ENCODE data around the gene SDCBP2.

The SDCBP2 gene

GRCh38 chr20:1367479-1367878 is 38.5 kb upstream of the SDCBP2 start:
- no peak for TF ChIP-seq CTCF (IDR thresholded peaks at IDR 0.05; ENCODE audit: insufficient read depth, low read length, poor library complexity, severe bottlenecking)
- Histone ChIP-seq H3K4me3 (replicated peaks; ENCODE audit: low read depth, low read length) (no peak overlapping the region), H3K27me3 (replicated peaks; ENCODE audit: control insufficient read depth, insufficient read depth, low read length) (no peaks in the 10 kb centered on the region), H3K36me3 (ENCODE audit: control insufficient read depth, insufficient read depth, low read length) (peaks cover 16% of the 10 kb centered on the region)
- no peak for DNase-seq (ENCODE audit: extremely low read depth, insufficient read length)

DNA sequence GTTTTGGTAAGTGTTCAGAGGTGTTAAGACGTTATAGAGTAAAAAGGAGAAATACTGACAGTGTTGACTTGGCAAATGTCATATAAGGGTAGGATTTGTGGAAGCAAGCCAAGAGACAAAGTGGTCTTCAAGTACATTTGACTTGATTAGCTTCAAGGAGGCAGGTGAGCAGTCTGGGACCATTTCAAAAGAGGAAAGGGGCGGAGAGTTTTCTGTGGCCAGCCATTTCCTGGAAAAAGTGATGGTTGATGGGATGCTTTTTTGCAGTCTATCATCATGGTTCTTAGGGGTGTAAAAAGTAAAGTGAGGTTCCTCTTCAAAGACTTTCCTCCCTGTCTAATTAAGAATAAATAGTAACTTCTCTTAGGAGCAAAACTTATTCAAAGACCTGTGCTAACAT is 35.2 kb upstream of the SDCBP2 start:
- Histone ChIP-seq H3K27me3 (replicated peaks; ENCODE audit: control insufficient read depth, insufficient read depth, low read length) (no peaks in the 10 kb centered on the region), H3K4me3 (replicated peaks; ENCODE audit: low read depth, low read length) (no peak overlapping the region), H3K36me3 (ENCODE audit: control insufficient read depth, insufficient read depth, low read length) (peaks cover 16% of the 10 kb centered on the region)
- no peak for DNase-seq (ENCODE audit: extremely low read depth, insufficient read length)
- no peak for TF ChIP-seq CTCF (IDR thresholded peaks at IDR 0.05; ENCODE audit: insufficient read depth, low read length, poor library complexity, severe bottlenecking)

DNA sequence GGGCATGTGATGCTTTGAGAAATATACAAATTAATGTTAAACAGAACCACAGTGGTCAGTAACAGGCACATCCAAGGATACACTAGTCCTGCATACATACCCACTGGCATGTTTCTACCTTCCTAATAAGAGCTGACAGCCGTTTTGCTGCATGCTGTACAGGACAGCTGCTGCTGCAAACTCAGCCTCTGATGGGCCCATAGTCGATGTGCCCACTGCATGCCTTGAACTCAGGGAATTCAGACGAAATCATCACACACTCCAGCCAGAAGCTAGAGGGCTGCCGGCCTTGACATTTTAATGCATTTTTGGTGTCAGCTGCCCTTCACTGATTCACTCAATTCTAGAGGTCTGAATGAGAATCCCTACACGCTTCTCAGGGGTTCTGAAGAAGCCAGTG is 34.6 kb upstream of the SDCBP2 start:
- no peak for DNase-seq (ENCODE audit: extremely low read depth, insufficient read length)
- no peaks in the 10 kb centered on the region for H3K27me3 ChIP-seq (replicated peaks; ENCODE audit: control insufficient read depth, insufficient read depth, low read length)
- peaks cover 16% of the 10 kb centered on the region for H3K36me3 ChIP-seq (ENCODE audit: control insufficient read depth, insufficient read depth, low read length)
- no peak overlapping the region for H3K4me3 ChIP-seq (replicated peaks; ENCODE audit: low read depth, low read length)
- no peak for TF ChIP-seq CTCF (IDR thresholded peaks at IDR 0.05; ENCODE audit: insufficient read depth, low read length, poor library complexity, severe bottlenecking)

DNA sequence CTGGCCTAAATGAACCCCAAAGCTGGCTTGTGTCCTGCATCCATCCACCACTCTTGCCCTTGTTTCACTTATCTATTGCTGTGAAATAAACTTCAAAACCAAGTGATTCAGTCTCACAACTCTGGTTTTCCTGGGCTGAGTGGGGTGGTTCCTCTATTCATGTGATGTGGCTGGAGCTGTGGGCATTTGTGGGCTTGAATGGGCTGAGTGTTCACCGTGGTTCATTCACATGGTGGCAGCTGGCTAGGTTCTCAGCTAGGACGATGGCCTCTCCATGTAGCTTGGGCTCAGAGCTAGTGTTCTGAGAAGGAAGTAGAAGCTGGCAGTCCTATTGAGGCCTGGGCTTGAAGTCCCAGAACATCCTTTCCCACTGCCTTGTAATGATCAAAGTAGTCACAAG is 33.5 kb upstream of the SDCBP2 start:
- Histone ChIP-seq H3K4me3 (replicated peaks; ENCODE audit: low read depth, low read length) (no peak overlapping the region), H3K27me3 (replicated peaks; ENCODE audit: control insufficient read depth, insufficient read depth, low read length) (no peaks in the 10 kb centered on the region), H3K36me3 (ENCODE audit: control insufficient read depth, insufficient read depth, low read length) (peaks cover 15% of the 10 kb centered on the region)
- DNase-seq (ENCODE audit: extremely low read depth, insufficient read length): no peak
- no peak for TF ChIP-seq CTCF (IDR thresholded peaks at IDR 0.05; ENCODE audit: insufficient read depth, low read length, poor library complexity, severe bottlenecking)

- no peak for TF ChIP-seq CTCF (IDR thresholded peaks at IDR 0.05; ENCODE audit: insufficient read depth, low read length, poor library complexity, severe bottlenecking)
- Histone ChIP-seq H3K36me3 (ENCODE audit: control insufficient read depth, insufficient read depth, low read length) (peaks cover 12% of the 10 kb centered on the region), H3K27me3 (replicated peaks; ENCODE audit: control insufficient read depth, insufficient read depth, low read length) (no peaks in the 10 kb centered on the region), H3K4me3 (replicated peaks; ENCODE audit: low read depth, low read length) (no peak overlapping the region)
- no peak for DNase-seq (ENCODE audit: extremely low read depth, insufficient read length)
Measured at GRCh38 chr20:1360094-1360846, 31.3 kb upstream of the SDCBP2 start.

Data from GM06990 (cell line).